ENCODE results near the gene PIK3IP1. TPM values are rescaled to one million over a fixed set of nuclear protein-coding genes. Genes with fewer than 3 reads are reported as not detected.

The PIK3IP1 gene
- total RNA-seq, 1 donor from 2014 or later, result 32.4 TPM

GRCh38 chr22:31272522-31273446 lies 19.5 kb downstream of the PIK3IP1 start:
- H3K4me1 ChIP-seq, result peaks cover 4% of the 10 kb centered on the region
- H3K9me3 ChIP-seq, result no peaks in the 10 kb centered on the region
- H3K4me3 ChIP-seq, result no peak overlapping the region
- TF ChIP-seq CTCF (IDR thresholded peaks at IDR 0.05), result peak; percentile 36 to 69 (median 66)
- no peak for TF ChIP-seq POLR2A (IDR thresholded peaks at IDR 0.05)
- TF ChIP-seq POLR2AphosphoS5 (IDR thresholded peaks at IDR 0.05; ENCODE audit: insufficient read depth in 1 of 2, low read depth in 1 of 2), result no peak
- peak overlapping the region; percentile 23 for H3K27ac ChIP-seq
- no peaks in the 10 kb centered on the region for H3K27me3 ChIP-seq
- DNase-seq (ENCODE audit: extremely low spot score in 2 of 2), result no peak
- intact Hi-C loops (cut with DNase I), result no loop called here
- H3K36me3 ChIP-seq, result peaks cover 0 to 52% of the 10 kb centered on the region in 2 donors

GRCh38 chr22:31271485-31271884 lies 20.8 kb downstream of the PIK3IP1 start:
- no peak for DNase-seq (ENCODE audit: extremely low spot score in 2 of 2)
- no peaks in the 10 kb centered on the region for H3K27me3 ChIP-seq
- H3K4me1 ChIP-seq, result peaks cover 4% of the 10 kb centered on the region
- intact Hi-C loops (cut with DNase I), result no loop called here
- H3K27ac ChIP-seq, result no peak overlapping the region
- no peaks in the 10 kb centered on the region for H3K9me3 ChIP-seq
- H3K4me3 ChIP-seq, result no peak overlapping the region
- peaks cover 0 to 60% of the 10 kb centered on the region in 2 donors for H3K36me3 ChIP-seq
- TF ChIP-seq POLR2AphosphoS5 (IDR thresholded peaks at IDR 0.05; ENCODE audit: insufficient read depth in 1 of 2, low read depth in 1 of 2) (no peak), CTCF (IDR thresholded peaks at IDR 0.05) (no peak), POLR2A (IDR thresholded peaks at IDR 0.05) (no peak)

GRCh38 chr22:31271026-31271425 lies 21.3 kb downstream of the PIK3IP1 start:
- Histone ChIP-seq H3K27ac (no peak overlapping the region), H3K9me3 (no peaks in the 10 kb centered on the region), H3K4me3 (no peak overlapping the region), H3K27me3 (no peaks in the 10 kb centered on the region), H3K36me3 (peaks cover 0 to 63% of the 10 kb centered on the region in 2 donors), H3K4me1 (peaks cover 4% of the 10 kb centered on the region)
- DNase-seq (ENCODE audit: extremely low spot score in 2 of 2), result no peak
- no peak for TF ChIP-seq POLR2AphosphoS5 (IDR thresholded peaks at IDR 0.05; ENCODE audit: insufficient read depth in 1 of 2, low read depth in 1 of 2)
- no peak for TF ChIP-seq CTCF (IDR thresholded peaks at IDR 0.05)
- TF ChIP-seq POLR2A (IDR thresholded peaks at IDR 0.05), result no peak
- intact Hi-C loops (cut with DNase I), result no loop called here

GRCh38 chr22:31269892-31270579 lies 22.3 kb downstream of the PIK3IP1 start:
- intact Hi-C loops (cut with DNase I), result no loop called here
- Histone ChIP-seq H3K9me3 (no peaks in the 10 kb centered on the region), H3K27ac (no peak overlapping the region), H3K4me3 (no peak overlapping the region), H3K27me3 (no peaks in the 10 kb centered on the region), H3K4me1 (peaks cover 4% of the 10 kb centered on the region), H3K36me3 (peaks cover 0 to 62% of the 10 kb centered on the region in 2 donors)
- TF ChIP-seq CTCF (IDR thresholded peaks at IDR 0.05) (no peak), POLR2AphosphoS5 (IDR thresholded peaks at IDR 0.05; ENCODE audit: insufficient read depth in 1 of 2, low read depth in 1 of 2) (no peak), POLR2A (IDR thresholded peaks at IDR 0.05) (no peak)
- no peak for DNase-seq (ENCODE audit: extremely low spot score in 2 of 2)
